Measurements from ENCODE around the gene SH2D5.

Gene SH2D5

DNA sequence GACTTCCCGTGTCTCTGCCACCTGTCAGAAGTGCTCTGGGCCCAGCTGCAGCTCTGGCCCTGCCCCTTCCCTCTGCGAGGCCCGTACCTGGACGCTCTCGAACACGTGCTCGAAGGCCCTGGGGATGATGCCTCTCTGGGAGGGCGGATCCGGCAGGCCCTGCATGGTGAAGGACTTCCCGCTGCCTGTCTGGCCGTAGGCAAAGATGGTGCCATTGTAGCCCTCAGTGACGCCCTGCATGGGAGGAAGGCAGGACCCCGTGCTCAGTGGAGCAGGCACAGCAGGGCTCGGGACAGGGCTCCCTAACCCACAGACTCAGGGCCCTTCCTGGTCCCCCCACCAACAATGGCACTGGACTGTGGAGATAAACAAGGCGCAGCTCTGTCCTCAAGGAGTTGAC, 17.1 kb downstream of the SH2D5 start:
- TF ChIP-seq, protein P1, sequence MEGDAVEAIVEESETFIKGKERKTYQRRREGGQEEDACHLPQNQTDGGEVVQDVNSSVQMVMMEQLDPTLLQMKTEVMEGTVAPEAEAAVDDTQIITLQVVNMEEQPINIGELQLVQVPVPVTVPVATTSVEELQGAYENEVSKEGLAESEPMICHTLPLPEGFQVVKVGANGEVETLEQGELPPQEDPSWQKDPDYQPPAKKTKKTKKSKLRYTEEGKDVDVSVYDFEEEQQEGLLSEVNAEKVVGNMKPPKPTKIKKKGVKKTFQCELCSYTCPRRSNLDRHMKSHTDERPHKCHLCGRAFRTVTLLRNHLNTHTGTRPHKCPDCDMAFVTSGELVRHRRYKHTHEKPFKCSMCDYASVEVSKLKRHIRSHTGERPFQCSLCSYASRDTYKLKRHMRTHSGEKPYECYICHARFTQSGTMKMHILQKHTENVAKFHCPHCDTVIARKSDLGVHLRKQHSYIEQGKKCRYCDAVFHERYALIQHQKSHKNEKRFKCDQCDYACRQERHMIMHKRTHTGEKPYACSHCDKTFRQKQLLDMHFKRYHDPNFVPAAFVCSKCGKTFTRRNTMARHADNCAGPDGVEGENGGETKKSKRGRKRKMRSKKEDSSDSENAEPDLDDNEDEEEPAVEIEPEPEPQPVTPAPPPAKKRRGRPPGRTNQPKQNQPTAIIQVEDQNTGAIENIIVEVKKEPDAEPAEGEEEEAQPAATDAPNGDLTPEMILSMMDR (IDR thresholded peaks at IDR 0.05; ENCODE audit: borderline replicate concordance, control extremely low read depth, extremely low read depth, insufficient read depth, missing control alignments) = no peak
- DNase-seq (ENCODE audit: low spot score) = no peak
- in situ Hi-C loops (cut with MboI; ENCODE audit: low sequenced_read_pairs, unreplicated experiment) = no loop called here

DNA sequence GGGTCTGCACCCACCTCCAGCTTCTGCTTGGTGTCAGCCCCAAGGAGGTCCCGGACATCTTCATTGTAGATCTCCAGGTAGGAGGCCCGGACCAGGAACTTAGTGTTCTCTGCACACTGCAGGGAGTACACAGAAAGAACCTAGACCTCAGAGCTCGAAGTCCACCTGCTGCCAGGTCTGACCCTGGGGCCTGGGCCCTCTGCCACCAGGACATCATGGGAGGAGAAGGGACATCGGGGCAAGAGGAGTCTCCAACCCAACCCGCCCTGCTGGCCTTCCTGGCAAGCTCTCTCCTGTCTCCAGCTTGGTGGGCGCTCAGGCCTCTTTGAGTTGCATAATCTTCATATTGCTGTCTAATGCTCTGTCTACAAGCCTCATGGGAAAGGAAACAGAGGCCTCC, 19.1 kb downstream of the SH2D5 start:
- in situ Hi-C loops (cut with MboI; ENCODE audit: low sequenced_read_pairs, unreplicated experiment) = no loop called here
- DNase-seq (ENCODE audit: low spot score) = no peak
- TF ChIP-seq, protein P1 (IDR thresholded peaks at IDR 0.05; ENCODE audit: borderline replicate concordance, control extremely low read depth, extremely low read depth, insufficient read depth, missing control alignments) = no peak

DNA sequence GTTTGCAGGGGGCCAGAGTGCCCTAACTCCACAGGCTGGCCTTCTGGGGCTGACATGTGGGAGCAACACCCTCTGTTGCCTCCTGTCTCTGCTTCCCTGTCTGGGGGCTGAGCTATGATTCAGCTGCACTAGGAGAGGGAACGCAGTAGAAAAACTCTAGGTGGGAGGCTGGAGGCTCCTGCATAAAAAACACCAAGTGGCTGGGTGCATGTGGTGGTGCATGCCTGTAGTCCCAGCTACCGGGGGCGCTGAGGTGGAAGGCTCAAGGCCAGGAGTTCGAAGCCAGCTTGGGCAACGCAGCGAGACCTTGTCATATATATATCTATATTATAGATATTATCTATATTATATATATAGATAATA, 20.3 kb downstream of the SH2D5 start:
- in situ Hi-C loops (cut with MboI; ENCODE audit: low sequenced_read_pairs, unreplicated experiment) = no loop called here
- TF ChIP-seq, protein P1 (IDR thresholded peaks at IDR 0.05; ENCODE audit: borderline replicate concordance, control extremely low read depth, extremely low read depth, insufficient read depth, missing control alignments) = no peak
- DNase-seq (ENCODE audit: low spot score) = no peak

DNA sequence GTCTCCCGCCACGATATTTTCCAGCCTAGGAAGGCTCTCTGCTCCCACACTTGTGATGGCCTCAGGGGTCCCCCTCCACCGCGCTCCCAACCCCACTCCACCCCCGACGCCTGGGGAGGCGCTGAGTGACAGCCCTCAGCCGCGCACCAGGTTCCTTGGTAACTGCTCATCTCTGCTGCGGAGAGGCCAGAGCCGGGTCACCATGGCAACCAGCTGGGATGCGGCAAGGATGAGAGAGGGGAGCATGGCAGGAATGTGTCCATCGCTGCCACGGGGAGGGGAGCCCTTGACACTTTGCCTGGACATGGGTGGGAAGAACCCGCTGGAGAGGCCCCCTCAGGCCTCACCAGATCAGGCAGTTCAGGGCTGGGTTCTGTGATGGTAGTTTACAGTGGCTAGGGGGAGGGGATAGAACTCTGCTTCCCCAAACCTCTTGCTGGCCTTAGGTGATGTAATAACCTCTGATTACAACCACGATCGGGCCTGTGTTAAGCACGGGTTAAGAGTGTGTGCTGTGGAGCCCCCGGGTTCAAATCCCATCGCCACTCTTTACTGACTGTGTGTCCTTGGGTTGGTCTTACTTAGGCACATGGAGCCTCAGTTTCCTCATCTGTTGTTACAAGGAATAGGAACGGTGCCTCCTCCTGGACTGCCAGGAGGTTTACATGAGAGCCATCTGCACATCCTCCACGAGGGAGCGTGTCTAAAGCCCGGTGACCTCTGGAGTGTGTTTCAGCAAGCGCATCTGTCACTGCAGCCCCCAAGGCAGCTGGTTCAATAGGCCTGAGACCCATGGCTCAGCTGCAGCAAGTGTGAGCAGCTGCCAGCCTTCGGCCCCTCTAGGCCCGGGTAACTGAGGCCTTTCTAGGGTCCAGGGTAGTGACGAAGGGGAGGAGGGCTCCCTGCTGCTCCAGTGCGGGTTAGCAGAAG, 21.0 kb downstream of the SH2D5 start:
- DNase-seq (ENCODE audit: low spot score) = no peak
- in situ Hi-C loops (cut with MboI; ENCODE audit: low sequenced_read_pairs, unreplicated experiment) = no loop called here
- TF ChIP-seq, protein P1 (IDR thresholded peaks at IDR 0.05; ENCODE audit: borderline replicate concordance, control extremely low read depth, extremely low read depth, insufficient read depth, missing control alignments) = no peak

DNA sequence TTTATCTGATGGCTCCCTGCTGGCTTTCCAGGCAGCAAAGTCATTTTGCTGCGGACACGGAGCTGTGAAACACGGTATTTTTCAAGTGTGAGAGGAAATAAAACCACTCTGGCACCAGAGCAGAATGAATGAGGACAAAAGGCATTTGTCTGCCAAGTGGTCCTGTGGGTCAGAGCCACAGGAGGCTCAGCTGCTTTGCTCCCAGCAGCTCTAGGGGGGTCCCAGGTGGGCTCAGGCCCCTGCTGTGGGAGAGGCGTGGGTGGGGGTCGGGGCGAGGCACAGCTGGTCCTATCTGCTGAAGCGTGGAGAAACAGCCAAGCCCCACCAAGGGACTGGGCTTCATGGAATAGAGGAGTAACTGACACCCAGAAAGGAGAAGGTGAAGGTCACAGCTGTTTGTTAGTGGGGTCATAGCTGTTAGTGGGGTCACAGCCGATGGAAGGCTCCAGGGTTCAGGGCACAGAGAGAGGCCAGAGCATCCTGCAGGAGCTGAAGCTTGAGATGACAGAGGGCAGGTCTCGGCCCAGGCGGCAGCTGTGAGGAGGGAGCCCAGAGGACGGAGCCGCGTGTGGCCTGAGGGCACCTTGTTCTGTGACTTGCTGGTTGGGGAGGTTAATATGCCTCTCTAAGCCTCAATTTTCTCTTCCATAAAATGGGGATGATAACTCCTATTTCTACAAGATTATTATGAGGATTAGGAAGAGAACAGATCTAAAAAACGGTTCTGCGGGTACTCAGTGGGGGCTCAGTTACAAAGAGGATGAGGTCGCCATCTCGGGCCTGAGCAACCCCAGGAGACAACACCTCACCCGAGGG, 21.8 kb downstream of the SH2D5 start:
- TF ChIP-seq, protein P1 (IDR thresholded peaks at IDR 0.05; ENCODE audit: borderline replicate concordance, control extremely low read depth, extremely low read depth, insufficient read depth, missing control alignments) = no peak
- in situ Hi-C loops (cut with MboI; ENCODE audit: low sequenced_read_pairs, unreplicated experiment) = no loop called here
- no peak for DNase-seq (ENCODE audit: low spot score)

DNA sequence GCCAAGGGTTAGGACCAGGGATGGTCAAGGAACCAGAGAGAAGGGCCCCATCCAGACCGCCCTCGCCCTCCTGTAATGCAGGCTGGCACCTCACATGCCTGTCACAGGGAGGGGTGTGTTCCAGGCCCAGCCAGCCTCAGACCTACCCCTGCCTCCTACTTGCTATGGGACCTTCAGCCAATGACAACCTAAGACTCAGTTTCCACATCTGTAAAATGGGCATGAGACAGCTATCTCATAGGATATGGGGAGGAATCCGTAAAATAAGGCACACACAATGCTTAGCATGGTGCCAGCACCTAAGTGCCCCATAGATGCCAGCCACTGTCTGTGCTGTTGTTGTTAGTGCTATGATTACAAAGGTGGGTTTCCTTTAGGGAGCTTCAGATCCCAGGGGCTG, 22.6 kb downstream of the SH2D5 start:
- TF ChIP-seq, protein P1 (IDR thresholded peaks at IDR 0.05; ENCODE audit: borderline replicate concordance, control extremely low read depth, extremely low read depth, insufficient read depth, missing control alignments) = no peak
- in situ Hi-C loops (cut with MboI; ENCODE audit: low sequenced_read_pairs, unreplicated experiment) = no loop called here
- no peak for DNase-seq (ENCODE audit: low spot score)
